Neuronal stem cell (in vitro differentiated cells): ENCODE data around the gene CCT8.
"Not testable (repeated sequence)": the region's sequence is repeated elsewhere in the genome, so short reads cannot be mapped to it uniquely, and the experiment has no call there.

Source experiments
- DNase-seq: peaks from one replicate; pipeline ENCODE4 v3.0.0-alpha.2; 2013; ENCODE audit warnings: low spot score
- H2AFZ ChIP-seq: one replicate; pipeline ENCODE4 v1.6.1; 2013; ENCODE audit warnings: mild to moderate bottlenecking, low read length, inconsistent platforms
- H2AK5ac ChIP-seq: 2 replicates; pipeline ENCODE4 v1.6.1; 2013; ENCODE audit warnings: low read depth, mild to moderate bottlenecking, inconsistent platforms, low read length, moderate library complexity, mixed read lengths
- H2BK120ac ChIP-seq: 2 replicates; pipeline ENCODE4 v1.6.1; 2013; ENCODE audit warnings: low read depth, mild to moderate bottlenecking, inconsistent platforms, low read length, moderate library complexity, mixed read lengths
- H2BK12ac ChIP-seq: one replicate; pipeline ENCODE4 v1.6.1; 2013; ENCODE audit warnings: low read length, inconsistent platforms
- H2BK15ac ChIP-seq: 2 replicates; pipeline ENCODE4 v1.6.1; 2013; ENCODE audit warnings: mild to moderate bottlenecking, low read length, inconsistent platforms, mixed read lengths
- H2BK5ac ChIP-seq: one replicate; pipeline ENCODE4 v1.6.1; 2013; ENCODE audit warnings: inconsistent platforms, mild to moderate bottlenecking, low read length, moderate library complexity
- H3K14ac ChIP-seq: one replicate; pipeline ENCODE4 v1.6.1; 2013; ENCODE audit warnings: low read length, inconsistent platforms
- H3K18ac ChIP-seq: 2 replicates; pipeline ENCODE4 v1.6.1; 2013; ENCODE audit warnings: low read length, inconsistent platforms
- H3K23ac ChIP-seq: 2 replicates; pipeline ENCODE4 v1.6.1; 2013; ENCODE audit warnings: low read depth, mild to moderate bottlenecking, mixed read lengths, low read length, inconsistent platforms; ENCODE audit not compliant: poor library complexity
- H3K27ac ChIP-seq: replicated peaks from 3 replicates; pipeline ENCODE4 v1.5.1; 2013; ENCODE audit warnings: low read length, inconsistent platforms
- H3K27me3 ChIP-seq, 3 experiments: 2 replicates each; pipeline ENCODE4 v1.6.1; 2013; ENCODE audit warnings: low read length in 3 of 3, mild to moderate bottlenecking in 2 of 3, inconsistent platforms in 1 of 3, low read depth in 1 of 3, mixed read lengths in 1 of 3, moderate library complexity in 1 of 3; ENCODE audit not compliant: control insufficient read depth in 3 of 3, insufficient read depth in 3 of 3
- H3K36me3 ChIP-seq, 2 donors: replicated peaks in 1 of 2; 2 replicates each; pipeline ENCODE4 v1.6.1; 2013; ENCODE audit warnings: low read length in 2 of 2; ENCODE audit not compliant: control insufficient read depth in 2 of 2, insufficient read depth in 2 of 2
- H3K4ac ChIP-seq: 2 replicates; pipeline ENCODE4 v1.6.1; 2013; ENCODE audit warnings: inconsistent platforms, mild to moderate bottlenecking, low read length, moderate library complexity
- H3K4me1 ChIP-seq, 2 donors: 1 replicate in 1 of 2; 2 replicates in 1 of 2; pipeline ENCODE4 v1.6.1; 2013; ENCODE audit warnings: low read length in 2 of 2, low read depth in 1 of 2; ENCODE audit not compliant: control insufficient read depth in 2 of 2, insufficient read depth in 1 of 2
- H3K4me2 ChIP-seq: one replicate; pipeline ENCODE4 v1.6.1; 2013; ENCODE audit warnings: mild to moderate bottlenecking, low read length, inconsistent platforms; ENCODE audit not compliant: insufficient read depth, poor library complexity, severe bottlenecking
- H3K4me3 ChIP-seq, 2 donors: 2 replicates each; pipeline ENCODE4 v1.5.1; 2013; ENCODE audit warnings: low read length in 2 of 2, mild to moderate bottlenecking in 2 of 2, inconsistent platforms in 1 of 2, moderate library complexity in 1 of 2
- H3K79me1 ChIP-seq: one replicate; pipeline ENCODE4 v1.6.1; 2013; ENCODE audit warnings: low read depth, mild to moderate bottlenecking, inconsistent platforms, low read length, moderate library complexity
- H3K9ac ChIP-seq: one replicate; pipeline ENCODE4 v1.6.1; 2013; ENCODE audit warnings: mild to moderate bottlenecking, low read depth, low read length, inconsistent platforms; ENCODE audit not compliant: poor library complexity
- H3K9me3 ChIP-seq, 2 donors: replicated peaks in 1 of 2; 2 replicates each; pipeline versions ENCODE3 to v1.6.1; 2013; ENCODE audit warnings: low read length in 2 of 2, mild to moderate bottlenecking in 2 of 2, inconsistent platforms in 1 of 2, low read depth in 1 of 2, mixed read lengths in 1 of 2, moderate library complexity in 1 of 2; ENCODE audit not compliant: control insufficient read depth in 2 of 2, insufficient read depth in 1 of 2
- H4K8ac ChIP-seq: one replicate; pipeline ENCODE4 v1.6.1; 2013; ENCODE audit warnings: low read depth, mild to moderate bottlenecking, inconsistent platforms, low read length, moderate library complexity
- H4K91ac ChIP-seq: one replicate; pipeline ENCODE4 v1.6.1; 2013; ENCODE audit warnings: low read length, low read depth, mild to moderate bottlenecking, inconsistent platforms; ENCODE audit not compliant: poor library complexity
- WGBS, 2 donors: extraction: QIAGEN DNeasy Blood & Tissue Kit; methylation state at CpG; one replicate each; pipeline ENCODE4 v1.1.7; 2013; ENCODE audit warnings: missing lambda C conversion rate in 2 of 2, mixed read lengths in 1 of 2; ENCODE audit not compliant: insufficient read length in 2 of 2, insufficient replicate concordance in 1 of 2; ENCODE audit errors: extremely low coverage in 2 of 2; 5-methylcytosine and 5-hydroxymethylcytosine counted together

Gene CCT8

DNA sequence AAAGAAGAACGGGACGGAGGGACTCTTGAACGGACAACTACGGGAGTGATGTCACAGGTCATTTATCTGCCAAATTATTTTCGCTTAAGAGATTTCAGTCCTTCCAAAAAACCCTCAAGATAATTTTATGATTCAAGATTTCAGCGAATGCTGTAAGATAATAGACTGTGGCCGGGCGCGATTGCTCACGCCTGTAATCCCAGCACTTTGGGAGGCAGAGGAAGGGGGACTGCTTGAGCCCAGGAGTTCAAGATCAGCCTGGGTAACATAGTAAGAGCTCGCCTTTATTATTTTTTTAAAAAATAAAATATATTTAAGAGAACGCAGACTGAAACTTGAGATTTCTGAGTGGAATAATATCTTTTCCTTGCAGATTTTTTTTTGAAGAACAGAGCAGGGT is 54.9 kb downstream of the CCT8 start:
- H2BK120ac ChIP-seq, result no peak overlapping the region
- H3K9me3 ChIP-seq, result no peaks in the 10 kb centered on the region
- WGBS, 2 donors, result no CpG with 5 or more reads among the region's 12 CpGs
- no peak overlapping the region for H3K23ac ChIP-seq
- H3K79me1 ChIP-seq, result no peaks in the 10 kb centered on the region
- H2AFZ ChIP-seq, result peak overlapping the region; percentile 94
- H2BK5ac ChIP-seq, result no peak overlapping the region
- no peak overlapping the region for H4K91ac ChIP-seq
- no peak overlapping the region for H3K9ac ChIP-seq
- H3K4me3 ChIP-seq, result peak overlapping the region; percentile 80 to 87
- peak overlapping the region; percentile 60 for H3K4me2 ChIP-seq
- H4K8ac ChIP-seq, result no peak overlapping the region
- no peak overlapping the region for H3K18ac ChIP-seq
- no peak overlapping the region for H2BK15ac ChIP-seq
- DNase-seq, result no peak
- no peak overlapping the region for H3K4ac ChIP-seq
- no peaks in the 10 kb centered on the region for H3K4me1 ChIP-seq
- no peak overlapping the region for H2AK5ac ChIP-seq
- no peak overlapping the region for H2BK12ac ChIP-seq
- H3K36me3 ChIP-seq, result no peaks in the 10 kb centered on the region
- H3K27ac ChIP-seq, result no peak overlapping the region
- no peaks in the 10 kb centered on the region for H3K27me3 ChIP-seq
- peak overlapping the region; percentile 47 for H3K14ac ChIP-seq

DNA sequence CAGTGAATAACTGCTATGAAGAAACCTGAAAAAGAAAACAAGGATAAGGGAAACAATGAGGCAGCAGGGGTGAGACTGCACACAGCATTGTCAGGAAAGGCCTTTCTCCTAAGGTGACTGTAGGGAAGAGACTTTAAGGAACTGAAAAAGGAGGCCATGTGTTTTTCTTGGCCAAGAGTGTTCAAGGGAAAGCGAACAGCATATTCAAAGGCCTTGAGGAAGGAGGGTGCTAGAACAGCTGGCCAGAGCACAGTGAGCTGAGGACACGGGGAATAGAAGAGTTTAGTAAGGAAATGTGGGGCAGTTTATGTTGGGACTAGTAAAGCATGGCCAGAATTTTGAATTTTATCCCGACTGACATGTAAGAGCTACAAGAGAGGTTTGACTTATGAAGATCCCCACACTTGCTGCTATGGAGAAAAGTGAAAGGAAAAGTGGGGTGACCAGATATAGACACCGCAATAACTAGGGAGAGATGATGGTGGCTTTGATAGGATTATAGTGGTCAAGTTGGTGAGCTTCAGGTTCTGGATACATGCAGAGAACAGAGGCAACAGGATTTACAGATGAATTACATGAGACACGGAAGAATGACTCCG is 55.7 kb downstream of the CCT8 start:
- H3K27me3 ChIP-seq, result no peaks in the 10 kb centered on the region
- H3K27ac ChIP-seq, result no peak overlapping the region
- no peaks in the 10 kb centered on the region for H3K4me1 ChIP-seq
- H2BK15ac ChIP-seq, result no peak overlapping the region
- no peak for DNase-seq
- H2BK12ac ChIP-seq, result no peak overlapping the region
- no peak overlapping the region for H4K91ac ChIP-seq
- H3K79me1 ChIP-seq, result no peaks in the 10 kb centered on the region
- no peak overlapping the region for H2BK120ac ChIP-seq
- H3K18ac ChIP-seq, result no peak overlapping the region
- H3K9me3 ChIP-seq, result no peaks in the 10 kb centered on the region
- H2AFZ ChIP-seq, result peak overlapping the region; percentile 25
- H4K8ac ChIP-seq, result no peak overlapping the region
- no peak overlapping the region for H2BK5ac ChIP-seq
- H3K4ac ChIP-seq, result no peak overlapping the region
- no peak overlapping the region for H2AK5ac ChIP-seq
- H3K36me3 ChIP-seq, result no peaks in the 10 kb centered on the region
- no peak overlapping the region for H3K23ac ChIP-seq
- H3K9ac ChIP-seq, result no peak overlapping the region
- no peak overlapping the region for H3K14ac ChIP-seq
- H3K4me3 ChIP-seq, result peak overlapping the region in 1 of 2 donors; percentile 80
- H3K4me2 ChIP-seq, result no peak overlapping the region
- WGBS, 2 donors, result no CpG with 5 or more reads among the region's 6 CpGs

DNA sequence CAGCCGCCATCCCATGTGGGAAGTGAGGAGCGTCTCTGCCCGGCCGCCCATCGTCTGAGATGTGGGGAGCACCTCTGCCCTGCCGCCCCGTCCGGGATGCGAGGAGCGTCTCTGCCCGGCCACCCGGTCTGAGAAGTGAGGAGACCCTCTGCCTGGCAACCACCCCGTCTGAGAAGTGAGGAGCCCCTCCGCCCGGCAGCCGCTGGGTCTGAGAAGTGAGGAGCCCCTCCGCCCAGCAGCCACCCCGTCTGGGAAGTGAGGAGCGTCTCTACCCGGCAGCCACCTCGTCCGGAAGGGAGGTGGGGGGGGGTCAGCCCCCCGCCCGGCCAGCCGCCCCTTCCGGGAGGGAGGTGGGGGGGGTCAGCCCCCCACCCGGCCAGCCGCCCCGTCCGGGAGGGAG is 62.2 kb downstream of the CCT8 start:
- H2BK120ac ChIP-seq, H3K4ac ChIP-seq, H4K8ac ChIP-seq, DNase-seq, H3K36me3 ChIP-seq, H4K91ac ChIP-seq, H3K23ac ChIP-seq, H2AK5ac ChIP-seq, H2AFZ ChIP-seq, H3K4me1 ChIP-seq, H2BK12ac ChIP-seq, H3K9ac ChIP-seq, H3K4me2 ChIP-seq, H2BK15ac ChIP-seq, H2BK5ac ChIP-seq, H3K27ac ChIP-seq, H3K4me3 ChIP-seq, H3K18ac ChIP-seq, H3K79me1 ChIP-seq, H3K9me3 ChIP-seq, H3K27me3 ChIP-seq, H3K14ac ChIP-seq: not testable (repeated sequence)
- no CpG with 5 or more reads among the region's 30 CpGs for WGBS, 2 donors

DNA sequence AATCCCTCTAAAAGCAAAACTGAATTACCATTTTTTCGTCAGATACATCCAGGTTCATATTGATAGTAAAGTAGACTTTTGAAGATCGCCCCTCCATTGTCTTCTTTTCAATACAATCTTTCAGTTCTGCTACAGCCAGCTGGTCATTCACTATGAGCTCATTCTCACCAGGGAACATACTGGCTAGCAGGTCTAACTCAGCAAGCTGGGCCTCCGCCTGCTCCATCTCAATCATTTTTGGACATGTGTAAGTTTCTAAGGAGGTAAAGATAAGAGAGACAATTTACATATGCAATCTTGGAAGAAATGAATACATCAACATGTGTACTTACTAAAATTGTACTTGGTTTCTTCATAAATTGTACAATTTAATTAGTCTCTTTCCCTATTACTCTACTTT is 65.1 kb downstream of the CCT8 start:
- Histone ChIP-seq H3K14ac (no peak overlapping the region), H4K91ac (no peak overlapping the region), H3K36me3 (peaks cover 0 to 8% of the 10 kb centered on the region in 2 donors), H3K27me3 (no peaks in the 10 kb centered on the region), H2AFZ (peak overlapping the region; percentile 68), H3K9me3 (no peaks in the 10 kb centered on the region), H4K8ac (no peak overlapping the region), H3K9ac (no peak overlapping the region), H2BK15ac (no peak overlapping the region), H3K4me3 (no peak overlapping the region), H3K4me2 (no peak overlapping the region), H2AK5ac (no peak overlapping the region), H2BK12ac (no peak overlapping the region), H2BK5ac (no peak overlapping the region), H3K23ac (no peak overlapping the region), H3K27ac (no peak overlapping the region), H2BK120ac (no peak overlapping the region), H3K18ac (no peak overlapping the region), H3K4ac (no peak overlapping the region), H3K4me1 (peaks cover 0 to 2% of the 10 kb centered on the region in 2 donors), H3K79me1 (no peaks in the 10 kb centered on the region)
- no peak for DNase-seq
- no CpG with 5 or more reads among the region's 3 CpGs for WGBS, 2 donors
